Breast epithelium (tissue), 3 donors: Measurements from ENCODE around the gene NUP210.

Experiments
- POLR2A ChIP-seq: fragments of 450-650 bp; IDR thresholded peaks from one replicate; pipeline ENCODE4 v1.6.1; 2016; ENCODE audit warnings: antibody characterized with exemption, mild to moderate bottlenecking, moderate library complexity
- POLR2AphosphoS5 ChIP-seq, 3 donors: sonication (generic); formaldehyde crosslinking; IDR thresholded peaks; one replicate each; pipeline ENCODE4 v1.6.1; 2017; ENCODE audit warnings: antibody characterized with exemption in 3 of 3

GRCh38 chr3:13440204-13440817 is 20.2 kb upstream of the NUP210 start:
- no peak for TF ChIP-seq POLR2A
- TF ChIP-seq POLR2AphosphoS5 (IDR thresholded peaks at IDR 0.05): no peak
